Neural progenitor cell (in vitro differentiated cells): ENCODE measurements around the gene CEP128.

Experiments used
- CTCF ChIP-seq: fragments of 200-600 bp; sonication (generic); IDR thresholded peaks from 2 replicates; pipeline ENCODE4 v1.5.1; 2017; ENCODE audit warnings: antibody characterized with exemption, mild to moderate bottlenecking
- EZH2 ChIP-seq: fragments of 200-600 bp; sonication (generic); IDR thresholded peaks from 2 replicates; pipeline ENCODE4 v1.6.1; 2017; ENCODE audit warnings: antibody characterized with exemption, mild to moderate bottlenecking, moderate library complexity

GRCh38 chr14:80988192-80988591 lies 46.7 kb upstream of the CEP128 start:
- no peak for TF ChIP-seq EZH2
- no peak for TF ChIP-seq CTCF
